HG02938 (cell line): ENCODE measurements around the gene TMEM239.
"Not testable (repeated sequence)": the region's sequence is repeated elsewhere in the genome, so short reads cannot be mapped to it uniquely, and the experiment has no call there.

Experiments
- ATAC-seq: cut with Tn5 transposase; IDR thresholded peaks from one replicate; pipeline ENCODE4 v1.9.1; 2021; ENCODE audit warnings: mild to moderate bottlenecking, moderate library complexity; ENCODE audit not compliant: unreplicated experiment

TMEM239 gene

DNA sequence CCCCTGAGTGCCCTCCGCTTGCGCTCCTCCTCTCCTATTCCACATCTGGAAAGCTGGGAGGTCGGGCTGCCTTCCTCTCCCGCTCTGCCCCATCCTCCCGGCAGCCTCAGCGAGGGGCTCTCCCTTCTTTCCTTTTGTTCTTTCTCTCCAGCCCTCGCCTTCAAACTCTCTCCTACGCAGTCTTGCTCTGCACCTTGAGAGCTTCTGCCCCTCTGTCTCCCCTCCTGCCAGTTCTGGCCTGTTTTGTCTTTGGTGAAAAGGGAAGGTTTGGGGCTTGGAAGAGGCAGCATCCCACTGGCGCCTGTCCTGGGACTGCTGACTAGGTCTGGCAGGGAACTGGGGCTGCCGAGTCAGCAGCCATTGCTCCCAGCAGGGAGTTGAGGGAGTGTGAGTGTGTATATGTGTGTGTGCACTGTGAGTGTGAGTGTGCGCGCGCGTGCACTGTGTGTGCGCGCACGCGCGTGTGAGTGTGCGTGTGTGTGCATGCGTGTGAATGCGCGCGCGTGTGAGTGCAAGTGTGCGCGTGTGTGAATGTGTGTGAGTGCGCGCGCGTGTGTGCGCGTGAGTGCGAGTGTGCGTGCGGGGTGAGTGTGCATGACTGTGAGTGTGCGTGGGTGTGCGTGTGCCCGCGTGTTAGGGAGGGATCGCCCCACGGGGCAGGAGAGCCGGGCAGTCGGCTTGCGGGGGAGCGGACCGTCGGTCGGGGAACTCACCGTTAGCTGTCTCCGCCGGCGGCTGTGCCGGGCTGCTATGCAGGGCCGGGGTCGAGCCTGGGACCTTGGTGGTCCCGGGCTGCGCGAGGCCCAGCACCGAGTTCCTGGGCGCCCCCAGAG, 16.3 kb upstream of the TMEM239 start:
- peak; percentile 16 for ATAC-seq

- ATAC-seq, result peak; percentile 76
Measured at GRCh38 chr20:2800521-2801285, 15.5 kb upstream of the TMEM239 start, which contains the start of gene CPXM1. Gene CPXM1 (minus strand): TSS chr20:2800627. CDS start chr20:2800572, 55 bp downstream.

DNA sequence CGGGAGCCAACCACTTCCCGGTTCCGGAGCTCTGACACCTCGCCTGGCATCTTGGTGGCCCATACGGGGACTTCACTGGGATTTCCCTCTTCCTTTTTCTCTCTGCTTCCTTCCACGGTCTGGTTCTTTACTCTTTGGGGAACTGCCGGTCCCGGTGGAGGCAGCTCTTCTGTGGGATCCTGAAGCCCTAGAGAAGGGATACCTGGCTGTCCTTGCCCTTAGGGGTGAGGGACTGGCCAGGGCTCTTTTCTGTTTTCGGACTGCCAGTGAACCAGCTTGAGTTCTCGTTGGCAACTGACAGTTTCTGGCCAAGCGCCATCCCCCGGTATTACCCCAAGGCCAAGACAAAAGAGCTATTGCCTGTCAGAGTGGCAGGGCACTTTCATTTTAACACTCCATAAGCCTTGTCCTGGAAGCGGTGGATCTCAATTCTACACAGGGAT, 14.9 kb upstream of the TMEM239 start:
- no peak for ATAC-seq

DNA sequence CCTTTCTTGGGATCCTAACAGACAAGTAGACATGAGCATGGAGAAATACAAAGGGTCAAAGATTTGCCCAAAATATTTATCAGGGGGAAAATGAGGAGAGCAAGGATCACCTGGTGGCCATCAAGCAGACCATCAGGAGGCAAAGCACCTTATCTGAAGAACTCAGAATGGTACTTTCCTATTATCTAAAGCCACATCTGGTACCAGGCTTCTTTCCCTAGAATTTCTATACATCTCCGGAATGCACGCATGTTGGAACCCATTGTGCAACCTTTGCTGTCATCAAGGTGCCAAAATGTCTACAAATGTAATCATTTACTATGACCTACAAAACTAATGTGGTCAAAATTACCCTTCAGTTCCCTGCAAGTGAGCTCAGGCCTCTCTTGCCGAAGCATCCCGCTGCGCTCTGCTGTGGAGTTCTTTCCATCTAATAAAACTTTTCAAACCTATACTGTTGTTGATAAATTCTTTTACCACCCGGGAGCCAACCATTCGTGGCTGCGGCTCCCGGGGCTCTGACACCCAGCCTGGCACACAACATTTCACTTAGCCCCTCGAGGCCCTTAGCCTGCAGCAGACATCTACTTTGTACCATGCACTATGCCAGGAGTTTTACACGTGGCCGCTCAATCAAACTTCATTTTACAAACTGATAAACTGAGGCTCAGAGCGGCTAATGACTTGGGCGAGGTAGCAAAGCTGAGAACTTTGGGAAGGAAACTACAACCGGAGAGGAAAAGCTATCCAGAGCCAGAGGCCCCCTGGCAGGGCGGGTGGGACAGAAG, 11.9 kb upstream of the TMEM239 start:
- no peak for ATAC-seq

GRCh38 chr20:2804852-2805688, 11.1 kb upstream of the TMEM239 start:
- no peak for ATAC-seq

- no peak for ATAC-seq
Measured at GRCh38 chr20:2805689-2806350, 10.3 kb upstream of the TMEM239 start.

GRCh38 chr20:2806351-2806701, 9.8 kb upstream of the TMEM239 start:
- ATAC-seq, result no peak

DNA sequence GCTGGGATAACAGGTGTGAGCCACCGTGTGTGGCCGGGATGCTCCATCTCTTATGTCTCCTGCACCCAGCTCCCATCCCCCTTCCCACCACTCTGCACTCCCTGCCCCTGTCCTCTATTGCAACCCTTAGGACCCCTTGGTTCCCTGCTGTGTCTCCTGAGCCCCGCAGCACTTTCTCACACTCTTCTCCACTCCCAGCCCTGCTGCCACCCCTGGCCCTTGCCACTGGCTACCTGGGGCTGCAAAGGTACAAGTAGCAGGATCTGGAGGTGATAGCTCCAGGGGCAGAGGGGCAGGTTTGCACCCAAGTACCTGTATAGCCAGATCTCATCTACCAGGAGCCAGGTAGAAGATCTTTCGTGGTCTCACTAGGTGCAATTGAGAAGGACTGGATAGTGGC, 9.1 kb upstream of the TMEM239 start:
- no peak for ATAC-seq

GRCh38 chr20:2807929-2808328, 8.2 kb upstream of the TMEM239 start:
- not testable (repeated sequence) for ATAC-seq

DNA sequence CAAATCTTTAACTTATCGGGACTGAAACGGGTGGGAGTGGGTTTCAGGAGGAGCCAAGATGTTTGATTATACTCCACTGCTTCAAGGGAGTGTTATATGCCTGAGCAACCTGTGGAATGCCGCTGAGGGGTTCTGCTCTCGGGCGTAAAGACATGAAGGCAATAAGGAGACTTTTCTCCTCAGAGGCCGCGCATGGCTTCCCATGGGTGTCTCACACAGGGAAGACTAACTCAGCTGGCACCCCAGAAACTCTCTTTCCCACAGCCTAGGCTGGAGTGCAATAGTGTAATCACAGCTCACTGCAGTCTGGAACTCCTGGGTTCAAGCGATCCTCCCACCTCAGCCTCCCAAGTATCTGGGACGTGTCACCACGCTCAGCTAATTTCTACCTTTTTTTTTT, 6.5 kb upstream of the TMEM239 start:
- no peak for ATAC-seq

DNA sequence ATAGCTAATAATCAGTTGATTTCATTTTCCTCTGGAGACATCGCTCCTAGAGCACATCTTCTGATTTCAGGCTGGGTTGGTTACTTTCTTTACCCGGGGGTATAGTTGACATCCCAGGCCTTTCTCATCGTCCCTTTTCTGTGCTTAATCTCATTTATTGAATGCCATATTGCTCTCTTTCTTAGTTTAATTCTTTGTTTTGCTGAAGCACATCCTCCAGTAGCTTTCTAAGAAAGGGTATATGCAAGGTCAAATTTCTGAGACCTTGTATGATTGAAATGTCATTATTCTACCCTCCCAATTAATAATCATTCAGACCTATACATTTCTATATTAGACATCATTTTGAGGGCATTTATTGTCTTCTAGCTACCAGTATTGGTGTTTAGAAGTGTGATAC, 4.0 kb upstream of the TMEM239 start:
- ATAC-seq, result no peak

DNA sequence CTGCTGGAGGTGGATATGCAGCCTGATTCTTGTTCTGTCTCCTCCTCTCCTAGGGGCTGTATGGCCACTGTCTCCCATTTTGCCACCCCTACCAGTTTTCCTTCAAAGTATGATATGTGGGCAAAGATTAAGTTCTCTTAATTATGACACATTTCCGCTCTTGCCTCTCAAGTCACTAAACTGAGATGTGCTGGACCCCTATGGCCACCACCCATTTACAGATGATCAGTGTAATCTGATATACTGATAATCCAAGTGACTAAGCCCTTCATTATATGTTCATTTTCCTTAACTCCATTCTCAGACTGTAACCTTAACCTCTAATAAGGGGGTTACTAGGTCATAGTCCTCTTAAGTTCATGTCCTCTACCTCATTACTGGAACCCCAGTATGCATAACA, 2.1 kb upstream of the TMEM239 start:
- ATAC-seq, result no peak

- no peak for ATAC-seq
Measured at GRCh38 chr20:2814587-2815051, 1.5 kb upstream of the TMEM239 start, which contains the start of gene C20orf141. Gene C20orf141 (plus strand): TSS chr20:2814987. CDS start chr20:2815185, 198 bp downstream.

GRCh38 chr20:2815242-2815900, 793 bp upstream of the TMEM239 start:
- no peak for ATAC-seq

DNA sequence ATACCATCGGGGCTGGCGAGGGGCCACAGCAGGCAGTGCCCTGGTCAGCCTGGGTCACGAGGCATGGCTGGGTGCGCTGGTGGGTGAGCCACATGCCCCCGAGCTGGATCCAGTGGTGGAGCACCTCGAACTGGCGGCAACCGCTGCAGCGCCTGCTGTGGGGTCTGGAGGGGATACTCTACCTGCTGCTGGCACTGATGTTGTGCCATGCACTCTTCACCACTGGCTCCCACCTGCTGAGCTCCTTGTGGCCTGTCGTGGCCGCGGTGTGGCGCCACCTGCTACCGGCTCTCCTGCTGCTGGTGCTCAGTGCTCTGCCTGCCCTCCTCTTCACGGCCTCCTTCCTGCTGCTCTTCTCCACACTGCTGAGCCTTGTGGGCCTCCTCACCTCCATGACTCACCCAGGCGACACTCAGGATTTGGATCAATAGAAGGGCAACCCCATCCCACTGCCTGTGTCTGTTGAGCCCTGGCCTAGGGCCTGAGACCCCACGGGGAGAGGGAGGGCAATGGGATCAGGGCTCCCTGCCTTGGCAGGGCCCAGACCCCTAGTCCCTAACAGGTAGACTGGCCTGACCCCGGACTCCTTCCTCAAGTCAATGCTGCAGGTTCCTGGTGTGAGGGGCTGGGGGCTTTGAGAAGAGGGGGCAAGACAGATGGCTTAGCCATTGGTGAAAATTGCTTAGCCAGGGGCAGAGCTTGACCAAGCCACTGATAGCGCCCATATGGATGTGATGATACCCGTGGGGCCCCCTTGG, 598 bp downstream of the TMEM239 start:
- no peak for ATAC-seq

GRCh38 chr20:2817341-2817726, 1.2 kb downstream of the TMEM239 start:
- ATAC-seq, result no peak

- no peak for ATAC-seq
Measured at GRCh38 chr20:2817891-2818595, 1.9 kb downstream of the TMEM239 start.
